Heart left ventricle (tissue), 16 donors: ENCODE measurements around the gene DOCK4. TPM values are rescaled to one million over a fixed set of nuclear protein-coding genes. Genes with fewer than 3 reads are reported as not detected.

Source experiments
- ATAC-seq, 4 donors: fragments of 200-7000 bp; cut with Tn5 transposase; one replicate each; pipeline ENCODE4 v1.9.1; 2020 to 2022; ENCODE audit warnings: moderate library complexity in 4 of 4, mild to moderate bottlenecking in 3 of 4, moderate number of reproducible peaks in 1 of 4
- DNase-seq, 5 donors: peaks; one replicate each; pipeline ENCODE4 v3.0.0-alpha.2; 2020
- H3K27ac ChIP-seq, 12 donors: fragments of 200-600 bp; sonication (generic) in 4 of 12; one replicate each; pipeline versions ENCODE4 v1.5.0 to v1.8.0; 2016 to 2022; ENCODE audit warnings: mild to moderate bottlenecking in 2 of 12
- H3K27me3 ChIP-seq, 9 donors: fragments of 200-600 bp; sonication (generic) in 2 of 9; one replicate each; pipeline versions ENCODE4 v1.5.1 to v1.8.0; 2016 to 2022; ENCODE audit warnings: mild to moderate bottlenecking in 3 of 9
- H3K36me3 ChIP-seq, 9 donors: fragments of 200-600 bp; sonication (generic) in 2 of 9; one replicate each; pipeline versions ENCODE4 v1.5.0 to v1.8.0; 2018 to 2022; ENCODE audit warnings: mild to moderate bottlenecking in 2 of 9
- H3K4me1 ChIP-seq, 12 donors: fragments of 200-600 bp; sonication (generic) in 4 of 12; one replicate each; pipeline versions ENCODE4 v1.5.0 to v1.8.0; 2016 to 2022; ENCODE audit warnings: mild to moderate bottlenecking in 3 of 12
- H3K4me3 ChIP-seq, 12 donors: fragments of 200-600 bp; sonication (generic) in 4 of 12; one replicate each; pipeline versions ENCODE4 v1.5.0 to v1.8.0; 2017 to 2022; ENCODE audit warnings: mild to moderate bottlenecking in 9 of 12, moderate library complexity in 4 of 12
- H3K9me3 ChIP-seq, 12 donors: fragments of 200-600 bp; sonication (generic) in 4 of 12; one replicate each; pipeline versions ENCODE4 v1.5.0 to v1.8.0; 2016 to 2022; ENCODE audit warnings: mild to moderate bottlenecking in 1 of 12
- POLR2A ChIP-seq, 2 donors: fragments of 450-650 bp; IDR thresholded peaks; one replicate each; pipeline ENCODE4 v1.6.1; 2017; ENCODE audit warnings: antibody characterized with exemption in 2 of 2, mild to moderate bottlenecking in 2 of 2, moderate library complexity in 2 of 2
- WGBS, 4 donors: extraction: QIAGEN DNeasy Blood & Tissue Kit in 2 of 4; methylation state at CpG; one replicate each; pipeline versions ENCODE4 v1.1.5 to v1.1.7; 2013 to 2018; 5-methylcytosine and 5-hydroxymethylcytosine counted together
- intact Hi-C, 10 donors: fragments of 100-400 bp; cut with DNase I; formaldehyde crosslinking; loops; one replicate each; pipeline versions ENCODE4 v1.11.1 to v1.14.2; 2022
- polyA plus RNA-seq, 2 donors: library from polyadenylated mRNA; stranded (reverse); fragments of 200-250 nt; gene quantifications; one replicate each; pipeline ENCODE4 v1.2.3, GENCODE V29; 2013
- total RNA-seq, 9 donors: library from RNA; depleted of rRNA in 2 of 9; stranded (reverse); fragments of >200 nt in 2 of 9; fragmentation: NEBNext Ultra II Directional in 3 of 9; extraction: Animal tissue kit (Norgen Biotek cat#: 25700) in 3 of 9; gene quantifications; one replicate each; pipeline versions ENCODE4 v1.1.0 to v1.2.4, GENCODE V29; 2016 to 2023
- TF ChIP-seq, protein P1 (sequence below), 12 donors: fragments of 200-600 bp; sonication (generic) in 4 of 12; IDR thresholded peaks; one replicate each; pipeline versions ENCODE4 v1.5.0 to v1.8.0; 2018 to 2022; ENCODE audit warnings: antibody characterized with exemption in 12 of 12, mild to moderate bottlenecking in 5 of 12
- donor health status: ischemic (EF 13 %, LVEDD 7.1; RV severe dilation, severe dysfunction).
- donor health status: healthy with polysubstance abuse.
- donor health status: DM: no; HTN: yes; CAD: no.
- donor health status: DM: no; HTN: no; CAD: no.
- donor health status: ischemic (EF 25% LVEDD 6.9; RV normal size, moderate dysfunction).
- donor health status: ischemic (EF 25% LVEDD 5.7; RV mildly dilated, moderate dysfunction).
- donor health status: healthy.
- donor health status: DM: yes; HTN: yes; CAD: no.
- donor health status: ischemic (EF 35%, LVEDD 5.7; RV mildly dilated, moderate dysfunction).
- donor health status: nonischemic (EF 11% LVEDD 7.7; RV severe dilation, severe dysfunction).
- donor health status: DM: yes; HTN: yes; CAD: no.
- donor health status: PGD.
- donor health status: ischemic (EF 29% LVEDD 5.4; RV normal size, mild dysfunction).
- donor health status: nonischemic (EF 23%, LVEDD 6.1; RV moderate dilation, normal function).

Gene DOCK4
- total and polyA plus RNA-seq, 11 donors: 5.1 to 40.8 (median 13.1) TPM

DNA sequence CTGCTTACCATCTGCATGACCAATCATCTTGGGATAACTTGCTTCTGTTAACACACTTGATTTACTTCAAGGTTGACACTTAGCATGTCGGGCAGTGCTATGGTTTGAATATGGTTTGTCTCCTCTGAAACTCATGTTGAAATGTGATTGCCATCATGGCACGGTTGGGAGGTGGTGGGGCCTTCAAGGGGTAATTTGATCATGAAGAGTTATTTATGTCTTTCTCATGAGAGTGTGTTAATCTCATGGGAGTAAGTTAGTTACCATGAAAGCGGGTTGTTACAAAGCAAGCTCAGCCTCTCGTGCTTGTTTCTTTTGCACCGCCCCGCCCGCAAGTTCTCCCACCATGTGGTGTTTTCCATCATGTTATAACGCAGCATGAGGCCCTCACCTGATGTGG lies 163.6 kb downstream of the DOCK4 start:
- H3K27me3 ChIP-seq: no peaks in the 10 kb centered on the region
- 94 to 95% (median 94%) methylated on average over 8 of the region's 8 CpGs for WGBS, 4 donors
- ATAC-seq: no peak

DNA sequence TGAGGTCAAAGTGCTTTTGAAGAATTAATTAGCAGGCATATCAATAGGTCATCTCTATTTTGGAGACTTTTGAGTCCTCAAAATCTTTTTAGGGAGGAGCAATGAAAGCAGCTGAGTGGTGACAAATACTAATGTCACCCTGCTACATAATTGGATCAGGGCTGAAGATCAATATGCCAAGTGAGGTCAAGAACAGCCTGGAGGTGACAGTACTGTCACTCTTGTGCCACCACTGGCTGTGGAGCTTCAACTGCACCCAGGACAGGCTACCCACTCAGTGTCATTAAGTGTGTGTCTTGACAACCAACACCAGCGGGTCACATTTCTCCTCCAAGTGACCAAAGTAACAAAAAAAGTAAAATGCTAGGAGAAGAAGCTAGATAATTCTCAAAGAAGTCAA lies 167.8 kb downstream of the DOCK4 start:
- TF ChIP-seq, protein P1, sequence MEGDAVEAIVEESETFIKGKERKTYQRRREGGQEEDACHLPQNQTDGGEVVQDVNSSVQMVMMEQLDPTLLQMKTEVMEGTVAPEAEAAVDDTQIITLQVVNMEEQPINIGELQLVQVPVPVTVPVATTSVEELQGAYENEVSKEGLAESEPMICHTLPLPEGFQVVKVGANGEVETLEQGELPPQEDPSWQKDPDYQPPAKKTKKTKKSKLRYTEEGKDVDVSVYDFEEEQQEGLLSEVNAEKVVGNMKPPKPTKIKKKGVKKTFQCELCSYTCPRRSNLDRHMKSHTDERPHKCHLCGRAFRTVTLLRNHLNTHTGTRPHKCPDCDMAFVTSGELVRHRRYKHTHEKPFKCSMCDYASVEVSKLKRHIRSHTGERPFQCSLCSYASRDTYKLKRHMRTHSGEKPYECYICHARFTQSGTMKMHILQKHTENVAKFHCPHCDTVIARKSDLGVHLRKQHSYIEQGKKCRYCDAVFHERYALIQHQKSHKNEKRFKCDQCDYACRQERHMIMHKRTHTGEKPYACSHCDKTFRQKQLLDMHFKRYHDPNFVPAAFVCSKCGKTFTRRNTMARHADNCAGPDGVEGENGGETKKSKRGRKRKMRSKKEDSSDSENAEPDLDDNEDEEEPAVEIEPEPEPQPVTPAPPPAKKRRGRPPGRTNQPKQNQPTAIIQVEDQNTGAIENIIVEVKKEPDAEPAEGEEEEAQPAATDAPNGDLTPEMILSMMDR (IDR thresholded peaks at IDR 0.05): no peak
- no peak for TF ChIP-seq POLR2A (IDR thresholded peaks at IDR 0.05)
- no peak for DNase-seq
- no peaks in the 10 kb centered on the region for H3K27me3 ChIP-seq
- no peak for ATAC-seq
- intact Hi-C loops: no loop called here
- H3K9me3 ChIP-seq: no peaks in the 10 kb centered on the region
- H3K4me3 ChIP-seq: no peak overlapping the region
- no peaks in the 10 kb centered on the region for H3K36me3 ChIP-seq
- H3K4me1 ChIP-seq: peaks cover 0 to 14% (median under 1%) of the 10 kb centered on the region in 12 donors
- WGBS, 4 donors: 94 to 100% (median 96%) methylated on average over 1 of the region's 1 CpG
- H3K27ac ChIP-seq: no peak overlapping the region

More for the DNA sequence above, 163.6 kb downstream of the DOCK4 start:
- intact Hi-C loops: no loop called here
- TF ChIP-seq POLR2A (IDR thresholded peaks at IDR 0.05): no peak
- TF ChIP-seq, protein P1 (IDR thresholded peaks at IDR 0.05): no peak
- peaks cover 0 to 12% (median 2%) of the 10 kb centered on the region in 12 donors for H3K9me3 ChIP-seq
- H3K4me1 ChIP-seq: peaks cover 0 to 5% (median 0%) of the 10 kb centered on the region in 12 donors
- no peak for DNase-seq
- no peak overlapping the region for H3K27ac ChIP-seq
- H3K36me3 ChIP-seq: no peaks in the 10 kb centered on the region
- no peak overlapping the region for H3K4me3 ChIP-seq

DNA sequence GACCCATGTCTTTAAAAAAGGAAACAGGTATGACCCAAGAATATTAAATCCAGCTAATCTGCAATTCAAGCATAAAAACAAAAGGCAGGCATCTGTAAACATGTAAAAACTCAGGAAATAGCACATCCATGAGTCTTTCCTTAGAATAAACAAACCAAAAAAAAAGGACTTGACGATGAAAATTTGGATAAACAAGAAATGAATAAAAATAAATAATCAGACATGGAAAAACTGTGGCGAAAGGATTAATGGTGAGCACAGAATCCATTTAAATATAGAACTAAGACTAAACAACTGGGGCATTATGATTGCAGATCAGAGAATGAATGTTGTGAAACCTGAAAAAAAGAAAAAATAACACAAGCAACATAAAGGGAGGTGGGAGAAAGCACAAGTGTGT lies 170.1 kb downstream of the DOCK4 start:
- ATAC-seq: no peak
- no peak for DNase-seq
- no peak overlapping the region for H3K27ac ChIP-seq
- WGBS, 4 donors: 50 to 77% (median 70%) methylated on average over 2 of the region's 2 CpGs
- TF ChIP-seq, protein P1 (IDR thresholded peaks at IDR 0.05): no peak
- TF ChIP-seq POLR2A (IDR thresholded peaks at IDR 0.05): no peak
- H3K27me3 ChIP-seq: no peaks in the 10 kb centered on the region
- H3K9me3 ChIP-seq: no peaks in the 10 kb centered on the region
- H3K4me3 ChIP-seq: no peak overlapping the region
- no peaks in the 10 kb centered on the region for H3K36me3 ChIP-seq
- intact Hi-C loops: no loop called here
- peaks cover 0 to 18% (median 5%) of the 10 kb centered on the region in 12 donors for H3K4me1 ChIP-seq

GRCh38 chr7:112031689-112032088 lies 174.5 kb downstream of the DOCK4 start:
- DNase-seq (no peak), ATAC-seq (no peak)
- intact Hi-C loops: no loop called here
- Histone ChIP-seq H3K4me3 (no peak overlapping the region), H3K4me1 (peaks cover 0 to 18% (median 5%) of the 10 kb centered on the region in 12 donors), H3K36me3 (no peaks in the 10 kb centered on the region), H3K27me3 (no peaks in the 10 kb centered on the region), H3K9me3 (no peaks in the 10 kb centered on the region), H3K27ac (no peak overlapping the region)
- WGBS, 4 donors: 62 to 73% (median 68%) methylated on average over 5 of the region's 5 CpGs
- no peak for TF ChIP-seq POLR2A (IDR thresholded peaks at IDR 0.05)
- TF ChIP-seq, protein P1 (IDR thresholded peaks at IDR 0.05): no peak
